ENCODE results near the gene RHOG.
"Not testable (repeated sequence)": the region's sequence is repeated elsewhere in the genome, so short reads cannot be mapped to it uniquely, and the experiment has no call there.

- TF ChIP-seq EZH2 (IDR thresholded peaks at IDR 0.05; ENCODE audit: low read depth); CTCF (conservative IDR thresholded peaks at IDR 0.05): not testable (repeated sequence)
Observed at GRCh38 chr11:3814832-3815231, 25.9 kb downstream of the RHOG start.
